Left lung (tissue), 10 donors: Measurements from ENCODE around the gene ANK3. TPM values are rescaled to one million over a fixed set of nuclear protein-coding genes. Genes with fewer than 3 reads are reported as not detected.

Source experiments
- ATAC-seq: fragments of 200-7000 bp; cut with Tn5 transposase; one replicate; pipeline ENCODE4 v1.9.1; 2020; ENCODE audit warnings: moderate library complexity
- DNase-seq, 4 donors: peaks; one replicate each; pipeline ENCODE4 v3.0.0-alpha.2; 2013 to 2020
- H3K27ac ChIP-seq, 2 donors: fragments of 200-600 bp; sonication (generic) in 1 of 2; one replicate each; pipeline versions ENCODE4 v1.5.0 to v1.8.0; 2020 to 2021
- H3K27me3 ChIP-seq, 2 donors: fragments of 200-600 bp; sonication (generic) in 1 of 2; one replicate each; pipeline versions ENCODE4 v1.5.0 to v1.8.0; 2020 to 2021
- H3K36me3 ChIP-seq, 2 donors: fragments of 200-600 bp; sonication (generic) in 1 of 2; one replicate each; pipeline versions ENCODE4 v1.5.0 to v1.8.0; 2020 to 2021
- H3K4me1 ChIP-seq, 2 donors: fragments of 200-600 bp; one replicate each; pipeline ENCODE4 v1.8.0; 2021
- H3K4me3 ChIP-seq, 2 donors: fragments of 200-600 bp; sonication (generic) in 1 of 2; one replicate each; pipeline versions ENCODE4 v1.5.0 to v1.8.0; 2020 to 2021; ENCODE audit warnings: mild to moderate bottlenecking in 1 of 2
- H3K9me3 ChIP-seq, 2 donors: fragments of 200-600 bp; sonication (generic) in 1 of 2; one replicate each; pipeline versions ENCODE4 v1.5.0 to v1.8.0; 2020 to 2021
- intact Hi-C, 2 donors: fragments of 100-400 bp; cut with DNase I; formaldehyde crosslinking; loops; one replicate each; pipeline versions ENCODE4 v1.11.2 to v1.14.2; 2022
- polyA plus RNA-seq, 6 donors: library from polyadenylated mRNA; unstranded; fragments of 120-200 nt; gene quantifications; one replicate each; pipeline ENCODE4 v1.2.1, GENCODE V29; 2013; ENCODE audit not compliant: insufficient read length in 6 of 6
- total RNA-seq, 2 donors: library from RNA; stranded (reverse); fragmentation: NEBNext Ultra II Directional; extraction: Animal tissue kit (Norgen Biotek cat#: 25700); gene quantifications; one replicate each; pipeline ENCODE4 v1.2.1, GENCODE V29; 2021
- TF ChIP-seq, protein P1 (sequence below), 2 donors: fragments of 200-600 bp; sonication (generic) in 1 of 2; IDR thresholded peaks; one replicate each; pipeline versions ENCODE4 v1.5.0 to v1.8.0; 2021; ENCODE audit warnings: antibody characterized with exemption in 2 of 2
- donor health status: DM: no; HTN: yes; CAD: no.
- donor health status: DM: no; HTN: no; CAD: no.

ANK3 gene
- total and polyA plus RNA-seq, 8 donors = 22.1 to 74.1 (median 35.1) TPM

DNA sequence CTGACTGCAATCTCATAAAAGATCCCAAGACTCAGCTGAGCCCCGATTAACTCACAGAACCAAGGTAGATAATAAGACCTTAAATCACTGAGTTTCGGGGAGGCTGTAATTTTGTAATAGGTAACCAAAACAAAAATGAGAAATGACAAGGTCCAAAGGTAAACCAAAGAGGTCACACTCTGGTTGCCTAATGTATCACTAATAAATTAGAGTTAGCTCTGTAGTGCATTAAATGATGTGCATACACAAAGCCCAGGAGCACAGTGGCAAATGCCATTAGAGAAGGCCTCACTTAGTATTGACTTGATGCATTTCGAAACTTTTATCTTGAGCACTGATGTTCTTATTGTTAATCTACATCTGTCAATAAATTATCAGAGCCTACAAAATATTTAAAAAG, 245.6 kb downstream of the ANK3 start:
- intact Hi-C loops = no loop called here
- no peaks in the 10 kb centered on the region for H3K4me1 ChIP-seq
- no peaks in the 10 kb centered on the region for H3K27me3 ChIP-seq
- no peaks in the 10 kb centered on the region for H3K36me3 ChIP-seq
- DNase-seq (no peak), ATAC-seq (no peak)
- no peaks in the 10 kb centered on the region for H3K9me3 ChIP-seq
- TF ChIP-seq, protein P1, sequence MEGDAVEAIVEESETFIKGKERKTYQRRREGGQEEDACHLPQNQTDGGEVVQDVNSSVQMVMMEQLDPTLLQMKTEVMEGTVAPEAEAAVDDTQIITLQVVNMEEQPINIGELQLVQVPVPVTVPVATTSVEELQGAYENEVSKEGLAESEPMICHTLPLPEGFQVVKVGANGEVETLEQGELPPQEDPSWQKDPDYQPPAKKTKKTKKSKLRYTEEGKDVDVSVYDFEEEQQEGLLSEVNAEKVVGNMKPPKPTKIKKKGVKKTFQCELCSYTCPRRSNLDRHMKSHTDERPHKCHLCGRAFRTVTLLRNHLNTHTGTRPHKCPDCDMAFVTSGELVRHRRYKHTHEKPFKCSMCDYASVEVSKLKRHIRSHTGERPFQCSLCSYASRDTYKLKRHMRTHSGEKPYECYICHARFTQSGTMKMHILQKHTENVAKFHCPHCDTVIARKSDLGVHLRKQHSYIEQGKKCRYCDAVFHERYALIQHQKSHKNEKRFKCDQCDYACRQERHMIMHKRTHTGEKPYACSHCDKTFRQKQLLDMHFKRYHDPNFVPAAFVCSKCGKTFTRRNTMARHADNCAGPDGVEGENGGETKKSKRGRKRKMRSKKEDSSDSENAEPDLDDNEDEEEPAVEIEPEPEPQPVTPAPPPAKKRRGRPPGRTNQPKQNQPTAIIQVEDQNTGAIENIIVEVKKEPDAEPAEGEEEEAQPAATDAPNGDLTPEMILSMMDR (IDR thresholded peaks at IDR 0.05) = no peak
- no peak overlapping the region for H3K27ac ChIP-seq
- no peak overlapping the region for H3K4me3 ChIP-seq

DNA sequence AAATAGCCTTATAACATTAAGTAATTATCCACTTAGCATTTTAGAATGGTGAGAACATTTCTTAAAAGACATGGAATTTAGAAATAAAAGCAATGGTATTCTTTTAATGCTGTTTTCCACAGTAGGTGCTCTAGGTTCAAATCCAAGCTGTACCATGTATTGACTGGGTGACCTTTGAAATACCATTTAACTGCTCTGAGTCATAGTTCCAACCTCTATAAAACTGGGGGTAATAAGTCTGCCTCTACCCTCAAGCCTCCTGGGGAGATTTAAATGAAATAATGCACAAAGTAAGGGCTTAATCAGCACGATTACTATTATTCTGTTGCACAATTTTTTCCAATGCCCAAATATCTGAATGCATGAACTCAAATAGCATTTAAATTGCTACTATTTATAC, 246.9 kb downstream of the ANK3 start:
- no peaks in the 10 kb centered on the region for H3K36me3 ChIP-seq
- no peaks in the 10 kb centered on the region for H3K27me3 ChIP-seq
- no peak overlapping the region for H3K4me3 ChIP-seq
- ATAC-seq = no peak
- no peaks in the 10 kb centered on the region for H3K9me3 ChIP-seq
- no peak for DNase-seq
- intact Hi-C loops = no loop called here
- TF ChIP-seq, protein P1 (IDR thresholded peaks at IDR 0.05) = no peak
- H3K27ac ChIP-seq = no peak overlapping the region
- H3K4me1 ChIP-seq = no peaks in the 10 kb centered on the region

DNA sequence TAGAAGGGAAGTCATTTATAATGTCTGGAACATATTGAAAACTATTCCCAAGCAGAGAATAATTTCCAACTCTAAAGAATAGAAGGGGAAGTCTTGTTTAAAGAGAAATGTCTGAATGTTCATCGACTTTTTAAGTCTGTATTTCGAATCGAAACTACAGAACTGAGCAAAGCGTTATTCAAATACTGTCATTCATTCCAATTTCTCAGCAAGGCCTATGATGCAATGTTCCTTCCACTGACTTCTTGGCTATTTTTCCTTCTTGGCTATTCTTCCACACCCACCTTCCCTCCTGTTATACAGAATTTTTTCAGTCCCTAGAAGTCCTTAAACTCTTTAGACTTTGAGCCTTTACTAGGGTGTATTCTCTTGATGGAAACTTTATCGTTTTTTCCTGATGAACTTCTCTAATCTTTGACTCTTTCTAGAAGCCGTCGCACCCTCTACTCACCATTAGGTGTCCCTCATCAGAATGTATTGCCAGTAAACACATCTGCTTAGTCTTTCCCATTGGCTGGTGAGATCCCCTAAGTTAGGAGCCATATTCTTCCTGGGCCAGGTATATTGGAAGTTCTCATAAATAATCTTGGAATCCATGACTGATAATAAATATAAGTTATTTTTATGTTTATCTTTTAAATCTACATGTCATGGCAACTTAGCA, 247.6 kb downstream of the ANK3 start:
- no peak overlapping the region for H3K27ac ChIP-seq
- H3K27me3 ChIP-seq = no peaks in the 10 kb centered on the region
- H3K4me1 ChIP-seq = no peaks in the 10 kb centered on the region
- ATAC-seq (no peak), DNase-seq (no peak)
- H3K9me3 ChIP-seq = no peaks in the 10 kb centered on the region
- TF ChIP-seq, protein P1 (IDR thresholded peaks at IDR 0.05) = no peak
- no peaks in the 10 kb centered on the region for H3K36me3 ChIP-seq
- no peak overlapping the region for H3K4me3 ChIP-seq
- intact Hi-C loops = no loop called here

DNA sequence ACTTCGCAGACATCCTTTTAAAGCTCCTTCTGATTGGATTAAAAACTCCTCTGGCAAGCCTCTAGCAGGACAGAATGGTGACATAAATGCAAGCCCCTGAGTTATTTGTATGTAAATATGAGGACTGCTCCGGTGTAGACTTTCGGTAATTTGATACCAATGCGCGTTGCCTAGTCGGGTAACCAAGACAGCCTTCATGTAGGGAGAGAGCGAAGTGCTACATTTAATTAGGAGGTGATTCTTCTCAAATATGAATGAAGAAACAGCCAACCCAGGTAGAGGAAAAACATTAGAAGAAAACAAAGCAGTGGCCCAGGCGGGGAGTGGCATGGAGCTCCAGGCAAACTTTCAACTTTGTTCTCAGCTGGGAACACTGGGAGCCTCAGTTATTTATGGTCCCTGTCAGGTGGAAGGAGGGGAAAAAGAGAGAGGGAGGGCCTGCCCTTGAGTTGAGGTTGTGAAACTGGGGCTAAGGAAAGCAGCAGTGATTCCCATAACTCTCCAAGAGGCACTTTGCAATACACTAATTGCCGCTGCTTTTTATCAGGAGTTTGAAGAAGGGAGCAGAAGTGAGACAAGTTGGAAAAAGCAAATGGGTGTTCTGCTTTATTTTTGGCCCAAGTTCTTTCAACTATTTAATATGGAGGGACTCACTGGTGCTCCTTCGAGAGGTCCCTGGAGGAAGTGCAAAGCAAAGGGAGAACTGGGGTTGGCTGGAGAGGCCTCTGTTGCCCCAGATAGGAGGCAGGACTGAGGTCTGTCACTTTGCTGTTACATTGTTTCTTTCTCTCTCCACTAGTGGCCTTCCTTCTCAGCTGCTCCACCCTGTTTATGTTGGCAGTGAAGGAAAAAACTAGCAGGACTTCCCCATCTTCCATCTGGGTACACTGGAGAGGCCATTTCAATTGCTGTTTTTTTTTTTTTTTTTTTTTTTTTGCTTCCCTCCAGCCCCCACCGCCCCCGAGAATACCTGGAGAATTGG, 248.7 kb downstream of the ANK3 start:
- ATAC-seq = peak; percentile 70
- Histone ChIP-seq H3K27me3 (no peaks in the 10 kb centered on the region), H3K9me3 (no peaks in the 10 kb centered on the region), H3K4me1 (no peaks in the 10 kb centered on the region), H3K4me3 (no peak overlapping the region), H3K36me3 (no peaks in the 10 kb centered on the region), H3K27ac (no peak overlapping the region)
- TF ChIP-seq, protein P1 (IDR thresholded peaks at IDR 0.05) = no peak
- intact Hi-C loops = no loop called here
- peak in 1 of 4 donors; percentile 63 for DNase-seq
